NK-92 (cell line): ENCODE data around the gene LEFTY1.
"Not testable (repeated sequence)": the region's sequence is repeated elsewhere in the genome, so short reads cannot be mapped to it uniquely, and the experiment has no call there.

Source experiments
- DNase-seq: peaks from one replicate; lab custom pipeline; 2025; ENCODE audit not compliant: unreplicated experiment; lab: John Stamatoyannopoulos, UW

Gene LEFTY1

DNA sequence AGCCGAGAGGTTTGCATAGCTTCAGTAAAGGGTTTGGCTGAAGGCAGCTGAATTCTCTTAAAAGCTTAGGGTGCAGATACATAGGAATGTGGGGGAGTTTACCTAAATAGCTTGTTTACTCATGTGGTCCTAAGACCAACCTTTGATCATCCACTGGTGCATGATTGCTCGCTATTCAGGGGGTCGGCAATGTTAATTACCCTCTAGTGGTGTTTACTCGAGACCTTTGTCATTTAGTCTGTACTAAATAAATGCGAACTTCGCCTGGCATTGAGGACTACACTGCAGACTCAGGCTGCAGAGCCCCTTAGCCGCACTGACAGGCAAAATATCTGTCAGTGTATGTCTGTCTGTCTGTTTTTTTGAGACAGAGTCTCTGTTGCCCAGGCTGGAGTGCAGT, 38.6 kb downstream of the LEFTY1 start:
- DNase-seq = no peak

DNA sequence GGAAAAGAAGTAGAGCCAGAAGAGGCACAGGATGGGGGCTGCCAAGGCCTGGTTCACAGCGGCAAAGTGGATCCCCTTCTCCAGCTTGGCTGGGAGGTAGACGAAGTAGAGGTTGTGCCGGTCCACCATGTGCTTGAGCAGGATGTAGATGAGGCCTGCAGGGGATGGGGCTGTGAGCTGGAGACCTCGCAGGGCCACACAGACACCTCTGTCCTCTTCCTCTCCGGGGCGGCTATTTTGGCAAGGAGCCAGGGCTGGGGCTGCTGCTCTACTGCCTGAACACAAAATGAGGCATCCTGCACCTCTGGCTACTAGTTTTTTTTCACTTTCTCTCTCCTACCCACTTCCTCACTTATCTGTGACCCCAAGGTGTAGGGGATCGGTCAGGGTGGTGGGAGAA, 39.0 kb downstream of the LEFTY1 start:
- DNase-seq = no peak

DNA sequence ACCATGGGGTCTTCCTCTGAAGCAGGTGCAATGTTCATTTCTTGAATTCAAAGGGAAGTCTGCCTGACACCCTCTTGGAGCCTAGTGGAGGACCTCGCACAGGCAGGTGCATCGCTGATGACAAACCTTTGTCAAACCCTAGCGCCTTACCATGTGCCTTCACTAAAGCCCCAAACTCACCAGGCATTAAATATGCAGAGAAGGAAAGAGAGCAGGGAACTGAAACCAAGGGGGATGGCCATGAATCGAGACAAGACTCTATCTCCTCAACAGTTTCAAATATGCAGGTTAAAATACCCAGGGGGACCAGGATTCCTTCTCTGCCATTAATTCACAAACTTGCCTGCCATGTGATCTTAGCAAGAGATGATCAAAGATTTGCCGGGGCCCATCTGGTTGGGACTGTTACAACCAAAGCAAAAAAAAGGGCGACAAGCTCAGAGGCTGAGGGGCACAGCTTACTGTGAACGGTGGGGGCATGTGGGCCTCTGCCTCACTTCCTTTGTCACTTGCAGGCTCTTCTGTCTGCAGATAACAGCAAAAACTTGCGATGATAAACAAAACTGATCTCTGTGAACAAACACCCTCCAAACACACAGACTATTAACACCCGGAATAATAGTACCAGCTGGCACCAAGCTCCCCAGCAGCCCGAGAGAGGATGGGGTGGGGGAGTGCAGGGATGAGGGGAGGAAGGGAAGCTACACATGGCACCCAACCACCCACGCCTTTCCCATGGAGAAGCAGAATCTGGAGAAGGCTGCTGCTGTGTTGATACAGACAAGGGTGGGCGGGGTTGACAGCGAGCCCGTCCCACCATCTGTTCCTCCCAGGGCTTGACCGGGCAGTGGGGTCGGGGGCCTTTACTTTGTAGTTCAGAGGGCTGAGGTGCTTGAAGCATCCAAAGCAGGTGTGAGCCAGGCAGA, 40.7 kb downstream of the LEFTY1 start:
- DNase-seq = no peak

DNA sequence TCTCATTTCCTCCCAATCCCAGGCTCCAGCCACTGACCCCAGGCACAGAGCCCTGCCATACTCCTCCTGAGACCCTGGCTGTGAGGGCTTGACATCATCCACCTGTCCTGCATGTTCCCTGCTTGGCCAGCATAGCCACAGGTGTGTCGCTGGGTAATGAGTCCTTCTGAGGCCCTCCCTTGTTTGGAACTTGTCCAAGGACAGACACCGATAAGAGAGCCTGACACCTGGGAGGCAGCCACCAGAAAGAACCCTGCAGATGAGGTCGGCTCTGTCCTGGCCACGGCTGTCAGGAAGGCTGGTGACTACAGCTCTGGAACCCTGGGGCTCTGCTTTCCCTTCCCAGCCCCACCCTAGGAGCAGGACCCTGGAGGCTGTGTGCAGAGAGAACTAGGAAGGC, 41.3 kb downstream of the LEFTY1 start:
- no peak for DNase-seq

DNA sequence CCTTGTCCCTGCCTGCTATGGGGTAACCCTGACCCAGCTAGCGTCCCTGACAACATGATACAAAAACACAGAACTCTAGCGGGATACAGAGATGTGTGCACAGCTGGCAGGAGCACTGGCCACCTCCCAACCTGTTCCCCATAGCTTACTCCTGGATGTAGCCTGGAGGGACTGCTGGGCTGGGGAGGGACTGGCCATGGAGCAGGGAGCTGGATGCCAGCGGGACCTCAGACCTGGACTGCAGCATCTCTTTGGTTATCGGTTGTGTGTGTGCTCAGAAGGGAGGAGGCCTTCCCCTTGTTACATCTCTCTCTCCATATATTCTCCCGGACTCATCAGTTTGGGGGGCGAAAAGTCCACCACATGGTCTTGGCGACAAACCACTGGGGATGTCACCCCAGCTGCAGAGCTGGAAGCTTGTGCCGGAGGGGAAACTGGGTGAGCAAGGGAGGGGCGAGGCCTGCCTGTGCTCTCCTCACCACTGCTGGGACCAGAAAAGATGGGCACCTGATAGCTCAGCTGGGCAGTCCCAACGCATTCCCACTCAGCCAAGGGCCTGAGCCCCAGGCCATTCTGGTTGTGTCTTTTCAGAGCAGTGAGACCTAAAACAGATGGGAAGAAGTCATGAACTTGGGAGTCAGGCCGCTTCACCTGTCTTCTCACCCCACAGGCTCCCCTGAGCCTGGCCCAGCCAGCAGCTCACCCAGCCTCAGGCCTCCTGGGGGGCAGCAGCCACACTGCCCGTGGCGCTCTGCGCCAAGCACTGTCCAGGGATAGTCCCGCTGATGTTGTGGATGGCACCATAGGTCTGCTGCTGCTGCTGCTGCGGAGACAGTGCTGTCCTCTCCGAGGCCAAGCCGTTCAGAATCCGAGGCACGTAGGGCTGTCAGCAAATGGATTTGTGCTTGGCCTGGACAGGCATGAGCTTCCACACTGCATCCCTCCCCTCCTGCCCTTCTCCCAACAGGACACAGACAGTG, 42.3 kb downstream of the LEFTY1 start:
- DNase-seq = no peak

DNA sequence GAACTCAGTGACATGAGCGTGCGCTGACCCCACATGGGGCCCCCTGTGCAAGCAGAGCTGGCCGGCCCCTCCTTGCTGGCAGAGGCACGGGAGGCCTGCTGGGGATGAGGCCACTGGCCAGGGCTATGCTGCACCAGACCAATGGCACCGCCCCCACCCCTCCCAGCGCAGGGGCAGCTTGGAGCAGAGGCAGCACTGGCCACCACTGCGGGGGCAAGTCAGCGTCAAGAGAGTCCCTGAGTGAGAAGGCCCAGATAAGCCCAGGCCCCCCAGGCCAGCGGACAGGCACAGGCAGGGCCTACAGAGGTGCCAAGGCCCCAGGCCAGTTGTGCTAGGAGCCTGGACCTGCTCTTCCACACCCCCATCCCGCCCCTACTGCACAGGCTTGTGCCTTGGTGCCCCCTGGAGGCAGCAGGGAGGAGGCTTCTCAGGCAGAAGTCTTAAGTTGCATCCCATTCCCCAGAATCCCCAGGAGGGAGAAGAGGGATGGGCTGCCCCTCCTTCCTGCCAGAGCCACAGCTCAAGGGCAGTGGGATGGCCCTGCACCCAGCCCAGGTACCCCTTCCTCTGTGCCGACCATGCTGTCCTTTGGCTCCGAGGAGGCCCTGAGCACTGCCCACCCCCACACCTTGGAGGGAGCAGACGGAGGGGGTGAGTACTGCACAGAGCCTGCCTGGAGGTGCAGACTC, 43.2 kb downstream of the LEFTY1 start:
- no peak for DNase-seq

DNA sequence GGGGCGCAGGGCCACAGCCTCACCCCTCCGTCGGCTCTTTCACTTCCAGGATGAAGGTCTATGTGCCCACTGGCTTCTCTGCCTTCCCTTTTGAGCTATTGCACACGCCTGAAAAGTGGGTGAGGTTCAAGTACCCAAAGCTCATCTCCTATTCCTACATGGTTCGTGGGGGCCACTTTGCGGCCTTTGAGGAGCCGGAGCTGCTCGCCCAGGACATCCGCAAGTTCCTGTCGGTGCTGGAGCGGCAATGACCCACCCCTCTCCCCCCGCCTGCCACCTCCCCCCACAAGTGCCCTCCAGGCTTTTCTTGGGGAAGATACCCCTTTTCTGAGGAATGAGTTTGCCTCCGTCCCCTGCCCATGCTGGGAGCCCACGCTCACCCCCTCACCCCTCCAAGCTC, 43.8 kb downstream of the LEFTY1 start:
- no peak for DNase-seq

DNA sequence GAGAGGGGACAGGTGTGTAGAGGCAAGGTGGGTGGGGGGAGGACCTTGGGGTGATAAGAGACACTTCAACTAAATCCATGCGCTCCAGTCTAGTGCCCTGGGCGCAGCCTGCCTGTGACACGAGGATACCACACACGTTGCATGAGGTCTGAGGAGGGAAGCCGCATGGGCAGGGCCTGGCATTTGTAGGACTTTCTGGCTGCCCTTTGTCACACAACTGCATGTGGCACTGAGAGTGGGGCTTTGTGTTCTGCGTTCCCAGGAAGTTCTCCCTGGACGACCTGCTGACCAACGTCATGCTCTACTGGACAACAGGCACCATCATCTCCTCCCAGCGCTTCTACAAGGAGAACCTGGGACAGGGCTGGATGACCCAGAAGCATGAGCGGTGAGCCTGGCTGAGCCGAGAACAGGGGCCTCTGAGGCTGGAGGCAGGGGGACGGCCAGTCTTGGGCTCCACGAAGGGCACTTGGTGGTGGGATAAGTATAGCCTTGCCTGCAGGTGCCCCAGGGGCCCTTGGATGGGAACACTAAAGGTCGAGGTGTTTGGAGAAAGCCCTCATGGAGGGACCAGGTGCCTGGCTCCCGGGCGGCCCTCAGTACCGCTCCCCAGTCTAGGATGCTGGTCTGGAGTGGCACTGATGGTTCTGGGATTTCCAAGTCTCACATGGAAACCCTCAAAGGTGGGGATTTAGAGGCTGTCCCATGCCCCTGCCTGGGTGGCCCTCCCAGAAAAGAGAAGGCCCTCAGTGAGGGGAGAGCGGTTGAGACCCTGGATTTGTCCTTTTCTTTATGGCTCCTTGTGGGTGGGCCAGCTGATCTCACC, 44.5 kb downstream of the LEFTY1 start:
- DNase-seq = no peak

DNA sequence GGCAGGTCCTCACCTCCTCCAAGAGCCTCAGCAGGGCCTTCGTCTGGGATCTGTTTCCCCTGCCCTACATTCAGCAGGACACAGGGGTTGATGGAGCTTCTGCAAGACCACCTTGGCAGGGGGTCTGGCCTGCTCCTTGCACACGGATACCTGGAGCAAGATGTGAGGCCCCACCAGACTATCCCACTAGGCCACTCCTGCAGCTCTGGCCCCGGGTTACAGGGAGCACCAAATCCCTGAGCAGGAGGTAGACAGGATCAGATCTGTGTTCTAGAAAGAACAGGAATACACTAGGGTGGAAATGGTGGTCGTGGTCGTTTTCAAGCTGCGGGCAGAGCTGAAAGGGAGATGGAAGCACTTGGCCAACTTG, 45.5 kb downstream of the LEFTY1 start:
- DNase-seq = no peak

DNA sequence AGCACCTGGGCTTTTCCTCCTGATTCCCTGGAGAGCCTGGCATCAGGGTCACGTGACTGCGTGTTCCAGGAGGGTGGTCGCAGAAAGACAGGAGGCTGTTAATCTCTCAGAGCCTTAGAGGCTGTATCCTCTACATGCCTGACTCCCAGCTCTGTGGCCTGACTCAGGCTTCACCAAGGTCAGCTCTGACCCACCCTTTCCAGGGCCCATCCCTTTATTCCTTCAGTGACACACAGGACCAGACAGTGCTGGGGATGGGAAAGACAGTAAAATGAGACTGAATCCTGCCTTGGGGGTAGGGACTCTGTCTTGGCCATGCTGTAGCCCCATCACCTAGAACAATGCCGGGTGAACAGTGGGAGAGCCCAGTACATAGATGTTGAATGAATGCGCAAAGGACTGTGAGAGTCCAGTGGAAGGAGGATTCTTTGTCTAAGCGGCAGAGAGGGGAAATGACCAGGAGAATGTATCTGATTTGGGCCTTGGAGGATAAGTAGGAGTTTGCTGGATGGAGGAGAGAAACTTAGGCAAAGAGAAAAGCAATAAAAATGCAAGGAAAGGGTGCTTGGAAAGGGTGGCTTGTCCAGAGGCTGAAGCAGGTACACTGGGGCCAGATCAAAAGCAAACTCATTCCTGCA, 46.0 kb downstream of the LEFTY1 start:
- no peak for DNase-seq

DNA sequence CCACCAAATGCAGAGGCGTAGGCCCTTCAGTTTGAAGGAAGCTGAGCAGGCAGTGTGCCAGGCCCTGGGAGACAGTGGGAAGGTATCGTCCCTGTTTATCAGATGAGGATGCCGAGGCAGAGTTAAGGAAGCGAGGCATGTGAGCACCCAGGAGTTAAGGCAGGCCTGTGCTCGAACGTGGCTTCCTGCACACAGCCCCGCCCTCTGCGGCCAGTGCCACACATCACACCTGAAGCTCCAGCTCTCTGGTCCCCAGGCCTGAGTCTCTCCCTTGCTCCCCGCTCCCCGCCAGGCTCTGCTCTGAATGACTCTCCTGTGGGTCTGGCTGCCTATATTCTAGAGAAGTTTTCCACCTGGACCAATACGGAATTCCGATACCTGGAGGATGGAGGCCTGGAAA, 46.9 kb downstream of the LEFTY1 start:
- no peak for DNase-seq

DNA sequence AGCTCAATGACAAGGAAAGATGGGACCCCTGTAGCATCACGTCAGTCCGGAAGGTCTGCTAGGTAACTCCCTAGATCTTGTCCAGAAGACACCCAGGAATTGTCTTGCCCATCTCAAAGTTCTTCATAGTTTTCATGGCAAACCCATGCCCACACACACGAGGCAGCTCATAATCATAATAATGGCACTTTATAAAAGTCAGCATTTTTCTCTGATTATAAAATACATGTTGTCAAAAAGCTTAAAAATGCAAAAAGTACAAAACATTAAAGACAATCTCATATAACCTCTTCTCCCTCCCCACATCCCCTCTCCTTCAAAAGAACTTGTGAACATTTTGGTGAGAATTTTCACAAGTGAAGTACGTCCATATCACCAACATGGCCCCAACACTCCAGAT, 48.2 kb downstream of the LEFTY1 start:
- DNase-seq = no peak

DNA sequence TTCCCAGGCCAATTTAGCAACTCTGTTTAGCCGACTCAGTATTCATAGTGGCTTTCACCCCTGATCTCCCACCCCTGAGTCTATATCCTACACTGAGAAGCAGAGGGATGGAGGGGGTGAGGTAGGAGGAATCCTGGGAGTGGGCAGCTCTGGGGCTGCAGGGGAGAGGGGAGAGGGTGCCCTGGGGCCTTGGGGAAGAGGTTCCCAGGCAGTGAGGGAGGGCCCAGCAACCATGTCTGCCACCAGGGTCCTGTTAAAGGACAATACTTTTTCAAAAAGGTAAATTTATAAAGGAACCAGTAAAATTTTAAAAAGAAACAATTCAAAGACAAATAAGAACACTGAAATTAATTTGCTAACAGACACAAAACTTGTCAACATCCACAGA, 48.7 kb downstream of the LEFTY1 start:
- no peak for DNase-seq

DNA sequence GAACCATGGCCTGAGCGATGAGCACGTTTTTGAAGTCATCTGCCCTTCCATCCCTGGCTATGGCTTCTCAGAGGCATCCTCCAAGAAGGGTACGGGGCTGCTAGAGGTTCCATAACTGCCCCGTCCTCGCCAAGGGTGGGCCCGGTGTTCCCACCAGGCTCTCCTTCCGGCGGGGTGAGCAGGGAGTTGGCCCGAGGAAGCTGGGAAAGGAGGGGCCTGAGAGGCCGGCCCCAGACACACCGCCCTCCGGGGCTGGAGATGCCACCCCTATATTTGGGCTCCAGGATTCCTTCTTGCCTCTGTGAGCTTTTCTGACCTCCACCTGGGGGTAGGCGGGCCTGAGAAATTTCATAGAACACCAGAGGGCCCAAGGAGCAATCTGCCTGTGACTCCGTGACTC, 50.2 kb downstream of the LEFTY1 start:
- DNase-seq = no peak

DNA sequence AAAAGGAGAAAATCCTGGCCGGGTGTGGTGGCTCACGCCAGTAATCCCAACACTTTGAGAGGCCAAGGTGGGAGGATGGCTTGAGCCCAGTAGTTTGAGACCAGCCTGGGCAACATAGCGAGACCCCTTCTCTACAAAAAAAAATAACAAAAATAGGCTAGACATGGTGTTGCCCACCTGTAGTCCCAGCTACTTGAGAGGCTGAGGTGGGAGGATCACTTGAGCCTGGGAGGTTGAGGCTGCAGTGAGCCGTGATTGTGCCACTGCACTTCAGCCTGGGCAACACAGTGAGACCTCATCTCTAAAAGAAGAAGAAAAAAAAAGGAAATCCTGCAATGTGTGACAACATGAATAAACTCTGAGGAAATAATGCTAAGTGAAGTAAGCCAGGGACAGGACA, 52.6 kb downstream of the LEFTY1 start:
- DNase-seq = not testable (repeated sequence)
